DND-41 (cell line): Measurements from ENCODE around the gene TRAK1.

Experiments used
- ATAC-seq: fragments of 200-7000 bp; cut with Tn5 transposase; 3 replicates; pipeline ENCODE4 v1.9.1; 2021; ENCODE audit warnings: low read depth; ENCODE audit not compliant: insufficient read depth
- DNase-seq: peaks from one replicate; pipeline ENCODE4 v3.0.0-alpha.2; 2020
- H2AFZ ChIP-seq: 2 replicates; pipeline ENCODE4 v1.6.0; 2012; ENCODE audit warnings: low read depth, low read length
- H3K27ac ChIP-seq: 2 replicates; pipeline ENCODE4 v1.5.1; 2012; ENCODE audit warnings: low read length, inconsistent platforms
- H3K27me3 ChIP-seq: fragments of 200-600 bp; sonication (generic); 2 replicates; pipeline ENCODE4 v1.6.0; 2012; ENCODE audit warnings: low read length, mild to moderate bottlenecking, inconsistent platforms; ENCODE audit not compliant: insufficient read depth, poor library complexity
- H3K36me3 ChIP-seq: 2 replicates; pipeline ENCODE4 v1.5.1; 2012; ENCODE audit warnings: low read length, inconsistent platforms; ENCODE audit not compliant: insufficient read depth
- H3K4me1 ChIP-seq: 2 replicates; pipeline ENCODE4 v1.5.1; 2012; ENCODE audit warnings: mild to moderate bottlenecking, low read length; ENCODE audit not compliant: insufficient read depth
- H3K4me2 ChIP-seq: 2 replicates; pipeline ENCODE4 v1.6.0; 2012; ENCODE audit warnings: mild to moderate bottlenecking, moderate library complexity, low read length, inconsistent platforms; ENCODE audit not compliant: insufficient read depth
- H3K4me3 ChIP-seq, 2 experiments: fragments of 200-600 bp in 1 of 2; shearing (Covaris generic) in 1 of 2; 2 replicates each; pipeline ENCODE4 v1.5.1; 2012 to 2016; ENCODE audit warnings: inconsistent platforms in 2 of 2, low read length in 2 of 2, mild to moderate bottlenecking in 2 of 2, low read depth in 1 of 2, moderate library complexity in 1 of 2
- H3K79me2 ChIP-seq: 2 replicates; pipeline ENCODE4 v1.6.0; 2012; ENCODE audit warnings: low read length, inconsistent platforms; ENCODE audit not compliant: insufficient read depth
- H3K9ac ChIP-seq: 2 replicates; pipeline ENCODE4 v1.6.0; 2012; ENCODE audit warnings: low read depth, mild to moderate bottlenecking, inconsistent platforms, low read length, moderate library complexity
- H3K9me3 ChIP-seq: 2 replicates; pipeline ENCODE4 v1.5.1; 2012; ENCODE audit warnings: low read length, moderate library complexity, mild to moderate bottlenecking, inconsistent platforms; ENCODE audit not compliant: insufficient read depth, severe bottlenecking
- H4K20me1 ChIP-seq: 2 replicates; pipeline ENCODE4 v1.6.0; 2012; ENCODE audit warnings: low read length; ENCODE audit not compliant: insufficient read depth
- EZH2 ChIP-seq: IDR thresholded peaks from 3 replicates; pipeline ENCODE4 v1.6.1; 2012; ENCODE audit warnings: borderline replicate concordance, low read depth, mild to moderate bottlenecking, moderate library complexity, low read length, inconsistent platforms; ENCODE audit not compliant: severe bottlenecking
- TF ChIP-seq, protein P1 (sequence below): IDR thresholded peaks from 2 replicates; pipeline ENCODE4 v1.5.1; 2012; ENCODE audit warnings: borderline replicate concordance, low read length, moderate library complexity, mild to moderate bottlenecking; ENCODE audit not compliant: poor library complexity, severe bottlenecking; ENCODE audit errors: extremely low read depth

Gene TRAK1

DNA sequence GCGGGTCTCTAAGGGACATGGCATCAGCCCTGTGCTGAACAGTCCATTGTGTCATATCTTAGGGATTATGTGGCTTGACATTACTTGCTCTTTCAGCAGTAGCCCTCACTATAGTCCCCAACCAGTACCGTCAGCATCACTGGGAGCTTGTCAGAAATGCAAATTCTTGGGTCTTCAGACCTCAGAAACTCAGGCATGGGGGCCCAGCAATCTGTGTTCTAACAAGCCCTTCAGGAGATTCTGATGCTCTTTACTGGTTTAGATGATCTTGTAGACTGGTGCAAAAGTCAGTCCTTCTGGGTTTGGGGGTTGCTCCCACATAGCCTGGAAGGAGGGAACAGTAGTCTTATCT lies 39.0 kb upstream of the TRAK1 start:
- H3K4me3 ChIP-seq, result no peak overlapping the region
- H3K27me3 ChIP-seq, result no peaks in the 10 kb centered on the region
- no peaks in the 10 kb centered on the region for H4K20me1 ChIP-seq
- DNase-seq (no peak), ATAC-seq (no peak)
- H3K9ac ChIP-seq, result no peak overlapping the region
- no peaks in the 10 kb centered on the region for H3K36me3 ChIP-seq
- no peak overlapping the region for H3K4me2 ChIP-seq
- no peaks in the 10 kb centered on the region for H3K79me2 ChIP-seq
- H3K9me3 ChIP-seq, result no peaks in the 10 kb centered on the region
- H3K27ac ChIP-seq, result no peak overlapping the region
- H3K4me1 ChIP-seq, result no peaks in the 10 kb centered on the region
- H2AFZ ChIP-seq, result no peak overlapping the region
- TF ChIP-seq EZH2, result no peak
- TF ChIP-seq, protein P1, sequence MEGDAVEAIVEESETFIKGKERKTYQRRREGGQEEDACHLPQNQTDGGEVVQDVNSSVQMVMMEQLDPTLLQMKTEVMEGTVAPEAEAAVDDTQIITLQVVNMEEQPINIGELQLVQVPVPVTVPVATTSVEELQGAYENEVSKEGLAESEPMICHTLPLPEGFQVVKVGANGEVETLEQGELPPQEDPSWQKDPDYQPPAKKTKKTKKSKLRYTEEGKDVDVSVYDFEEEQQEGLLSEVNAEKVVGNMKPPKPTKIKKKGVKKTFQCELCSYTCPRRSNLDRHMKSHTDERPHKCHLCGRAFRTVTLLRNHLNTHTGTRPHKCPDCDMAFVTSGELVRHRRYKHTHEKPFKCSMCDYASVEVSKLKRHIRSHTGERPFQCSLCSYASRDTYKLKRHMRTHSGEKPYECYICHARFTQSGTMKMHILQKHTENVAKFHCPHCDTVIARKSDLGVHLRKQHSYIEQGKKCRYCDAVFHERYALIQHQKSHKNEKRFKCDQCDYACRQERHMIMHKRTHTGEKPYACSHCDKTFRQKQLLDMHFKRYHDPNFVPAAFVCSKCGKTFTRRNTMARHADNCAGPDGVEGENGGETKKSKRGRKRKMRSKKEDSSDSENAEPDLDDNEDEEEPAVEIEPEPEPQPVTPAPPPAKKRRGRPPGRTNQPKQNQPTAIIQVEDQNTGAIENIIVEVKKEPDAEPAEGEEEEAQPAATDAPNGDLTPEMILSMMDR, result no peak

DNA sequence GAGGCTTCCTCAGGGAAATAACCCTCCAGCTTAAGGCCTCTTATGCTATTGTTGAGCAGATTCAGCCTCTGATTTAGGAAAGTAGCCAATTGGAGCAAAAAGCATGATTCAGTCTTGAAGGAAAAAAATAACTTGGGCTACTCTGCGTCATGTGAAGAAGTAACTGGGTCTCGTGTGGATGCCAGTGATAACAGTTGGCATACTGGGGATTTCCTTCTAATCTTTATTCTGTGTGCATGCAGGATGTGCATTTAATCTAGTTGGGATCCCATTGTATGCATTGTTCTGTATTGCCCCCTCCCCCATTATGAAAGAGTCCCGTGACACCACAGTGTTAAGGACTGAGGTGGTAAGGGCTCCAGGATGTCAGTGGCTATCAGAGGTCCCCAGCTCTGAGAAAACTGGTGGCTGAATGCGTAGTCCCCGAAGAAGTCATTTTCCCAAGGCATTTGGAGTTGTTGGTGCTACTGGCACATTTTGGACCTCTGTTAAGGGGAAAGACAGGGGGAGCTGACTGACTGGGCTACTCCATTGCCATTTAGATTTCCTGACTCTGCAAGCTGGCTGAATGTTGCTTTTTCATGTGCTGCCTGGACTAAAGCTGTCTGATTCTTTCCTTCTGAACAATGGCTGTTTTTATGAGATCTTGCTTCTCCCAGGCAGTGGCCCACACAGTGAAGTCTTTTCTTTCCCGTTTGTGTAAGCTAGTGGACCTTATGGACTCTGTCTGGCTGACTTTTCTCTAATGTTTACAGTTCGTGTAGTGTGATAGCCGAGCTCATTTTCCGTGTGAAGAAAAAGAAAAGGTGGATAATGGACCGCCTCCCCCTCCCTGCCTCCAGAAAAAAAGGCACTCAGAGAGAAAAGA lies 38.4 kb upstream of the TRAK1 start:
- Histone ChIP-seq H4K20me1 (no peaks in the 10 kb centered on the region), H3K4me1 (no peaks in the 10 kb centered on the region), H3K9me3 (no peaks in the 10 kb centered on the region), H3K27me3 (no peaks in the 10 kb centered on the region), H3K27ac (no peak overlapping the region), H3K79me2 (no peaks in the 10 kb centered on the region), H3K4me2 (no peak overlapping the region), H3K9ac (no peak overlapping the region), H3K4me3 (no peak overlapping the region), H2AFZ (no peak overlapping the region), H3K36me3 (no peaks in the 10 kb centered on the region)
- DNase-seq, result no peak
- TF ChIP-seq, protein P1, result no peak
- TF ChIP-seq EZH2, result no peak
- no peak for ATAC-seq

DNA sequence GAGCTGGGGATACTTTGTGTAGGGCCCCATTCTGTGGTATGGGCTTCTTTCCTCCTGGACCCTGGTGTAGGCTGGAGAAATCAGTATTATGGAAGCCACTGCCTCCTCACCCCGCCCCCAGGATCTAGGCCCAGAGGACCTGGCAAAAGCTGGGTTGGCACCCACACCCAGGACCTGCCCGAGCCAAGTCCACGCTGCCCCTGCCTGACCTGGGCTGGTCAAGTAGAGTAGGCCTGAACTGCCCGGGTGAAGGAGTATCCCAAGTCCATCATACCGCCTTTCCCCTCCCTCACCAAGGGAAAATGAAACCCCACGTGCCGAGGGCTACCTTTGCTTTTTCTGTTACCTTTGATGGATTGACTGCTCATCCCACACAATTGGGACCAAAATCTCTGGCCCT lies 37.7 kb upstream of the TRAK1 start:
- no peak for DNase-seq
- Histone ChIP-seq H3K27ac (no peak overlapping the region), H3K79me2 (no peaks in the 10 kb centered on the region), H4K20me1 (no peaks in the 10 kb centered on the region), H3K9ac (no peak overlapping the region), H2AFZ (no peak overlapping the region), H3K4me1 (no peaks in the 10 kb centered on the region), H3K4me3 (no peak overlapping the region), H3K27me3 (no peaks in the 10 kb centered on the region), H3K4me2 (no peak overlapping the region), H3K9me3 (no peaks in the 10 kb centered on the region), H3K36me3 (no peaks in the 10 kb centered on the region)
- TF ChIP-seq, protein P1, result no peak
- TF ChIP-seq EZH2, result no peak
- no peak for ATAC-seq
